Testis (tissue), 3 donors: ENCODE measurements around the gene ECI1. TPM values are rescaled to one million over a fixed set of nuclear protein-coding genes. Genes with fewer than 3 reads are reported as not detected.

Source experiments
- DNase-seq: peaks from one replicate; pipeline ENCODE4 v3.0.0-alpha.2; 2019
- H3K27ac ChIP-seq, 2 donors: fragments of 200-600 bp; sonication (generic); one replicate each; pipeline ENCODE4 v1.5.1; 2019
- H3K27me3 ChIP-seq: fragments of 200-600 bp; sonication (generic); one replicate; pipeline ENCODE4 v1.5.1; 2019
- H3K36me3 ChIP-seq: fragments of 200-600 bp; sonication (generic); one replicate; pipeline ENCODE4 v1.5.1; 2017; ENCODE audit warnings: low read depth; ENCODE audit errors: missing control alignments
- H3K4me1 ChIP-seq: fragments of 200-600 bp; sonication (generic); one replicate; pipeline ENCODE4 v1.5.1; 2019
- H3K4me3 ChIP-seq, 2 donors: fragments of 200-600 bp; sonication (generic); one replicate each; pipeline ENCODE4 v1.5.1; 2017 to 2019
- H3K9me3 ChIP-seq: fragments of 200-600 bp; sonication (generic); one replicate; pipeline ENCODE4 v1.5.1; 2017
- POLR2A ChIP-seq: fragments of 450-650 bp; IDR thresholded peaks from one replicate; pipeline ENCODE4 v1.6.1; 2017; ENCODE audit warnings: antibody characterized with exemption, mild to moderate bottlenecking, moderate library complexity
- WGBS, 2 donors: methylation state at CpG; one replicate each; pipeline ENCODE4 v1.1.5; 2018; 5-methylcytosine and 5-hydroxymethylcytosine counted together
- intact Hi-C: fragments of 100-400 bp; cut with DNase I; formaldehyde crosslinking; loops from one replicate; pipeline ENCODE4 v1.15.1; 2023; ENCODE audit warnings: low total_unique reads
- polyA plus RNA-seq: library from polyadenylated mRNA; stranded (reverse); fragments of 350-450 nt; fragmentation: Illumina TruSeq; extraction: RNeasy Lipid Tissue Mini Kit (QIAGEN cat#74804); gene quantifications from one replicate; pipeline ENCODE4 v1.2.3, GENCODE V29; 2014; ENCODE audit warnings: low read depth, low replicate concordance; ENCODE audit not compliant: insufficient read depth
- total RNA-seq, 2 donors: library from RNA; depleted of rRNA; stranded (reverse); fragments of >200 nt; gene quantifications; one replicate each; pipeline ENCODE4 v1.2.3, GENCODE V29; 2016
- TF ChIP-seq, protein P1 (sequence below), 3 experiments: fragments of 450-650 bp in 2 of 3; fragments of 200-600 bp in 1 of 3; sonication (generic) in 1 of 3; IDR thresholded peaks; one replicate each; pipeline ENCODE4 v1.5.1; 2016 to 2019; ENCODE audit warnings: antibody characterized with exemption in 3 of 3, mild to moderate bottlenecking in 2 of 3, moderate library complexity in 1 of 3

Gene ECI1
- total and polyA plus RNA-seq, 3 donors from 2014 or later = 25.5 to 39.0 (median 36.1) TPM

DNA sequence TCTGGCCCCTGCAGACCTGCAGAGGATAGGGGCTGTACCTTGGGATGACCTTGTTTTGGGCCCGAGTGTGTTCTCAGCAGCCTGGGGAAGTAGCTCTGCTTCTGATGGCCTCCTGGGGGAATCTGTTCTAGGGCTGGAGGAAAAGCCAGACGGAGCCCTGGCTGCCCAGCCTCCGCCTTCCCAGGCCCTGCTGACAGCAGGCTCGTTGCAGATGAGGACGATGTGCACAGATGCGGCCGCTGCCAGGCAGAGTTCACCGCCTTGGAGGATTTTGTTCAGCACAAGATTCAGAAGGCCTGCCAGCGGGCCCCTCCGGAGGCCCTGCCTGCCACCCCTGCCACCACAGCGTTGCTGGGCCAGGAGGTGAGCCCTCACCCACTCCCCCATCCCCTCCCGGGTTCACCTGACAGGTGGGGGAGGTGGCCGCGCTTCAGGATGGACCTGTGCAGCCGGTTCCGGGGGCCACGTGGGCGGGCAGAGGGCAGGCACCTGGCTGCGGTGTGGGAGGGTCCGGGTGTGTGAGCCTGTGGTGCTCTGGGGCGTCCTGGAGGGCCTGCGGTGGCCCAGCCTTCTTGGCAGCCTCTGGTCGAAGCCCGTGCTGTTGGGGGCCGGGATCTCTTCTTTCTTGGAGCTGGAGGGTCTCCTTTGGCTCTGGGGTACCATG, 23.1 kb downstream of the ECI1 start:
- no peaks in the 10 kb centered on the region for H3K36me3 ChIP-seq
- peaks cover 19% of the 10 kb centered on the region for H3K4me1 ChIP-seq
- no peak for DNase-seq

DNA sequence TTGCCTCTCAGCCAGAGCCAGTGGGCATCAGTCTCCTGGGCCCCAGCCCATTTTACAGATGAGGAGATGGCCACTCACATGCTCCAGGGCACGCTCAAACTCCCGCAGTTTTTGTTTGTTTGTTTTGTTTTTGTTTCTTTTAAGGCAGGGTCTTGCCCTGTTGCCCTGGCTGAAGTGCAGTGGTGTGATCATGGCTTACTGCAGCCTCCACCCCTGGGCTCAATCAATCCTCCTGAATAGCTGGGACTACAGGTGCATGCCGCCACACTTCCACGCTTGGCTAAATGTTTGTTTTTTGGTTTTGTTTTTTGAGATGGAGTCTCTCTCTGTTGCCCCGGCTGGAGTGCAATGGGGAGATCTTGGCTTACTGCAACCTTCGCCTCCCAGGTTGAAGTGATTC, 24.5 kb downstream of the ECI1 start:
- Histone ChIP-seq H3K9me3 (no peaks in the 10 kb centered on the region), H3K36me3 (no peaks in the 10 kb centered on the region), H3K27ac (no peak overlapping the region), H3K27me3 (no peaks in the 10 kb centered on the region), H3K4me3 (no peak overlapping the region), H3K4me1 (peaks cover 19% of the 10 kb centered on the region)
- no peak for DNase-seq
- 93 to 95% methylated on average over 6 of the region's 6 CpGs for WGBS, 2 donors
- TF ChIP-seq POLR2A = no peak
- TF ChIP-seq, protein P1, sequence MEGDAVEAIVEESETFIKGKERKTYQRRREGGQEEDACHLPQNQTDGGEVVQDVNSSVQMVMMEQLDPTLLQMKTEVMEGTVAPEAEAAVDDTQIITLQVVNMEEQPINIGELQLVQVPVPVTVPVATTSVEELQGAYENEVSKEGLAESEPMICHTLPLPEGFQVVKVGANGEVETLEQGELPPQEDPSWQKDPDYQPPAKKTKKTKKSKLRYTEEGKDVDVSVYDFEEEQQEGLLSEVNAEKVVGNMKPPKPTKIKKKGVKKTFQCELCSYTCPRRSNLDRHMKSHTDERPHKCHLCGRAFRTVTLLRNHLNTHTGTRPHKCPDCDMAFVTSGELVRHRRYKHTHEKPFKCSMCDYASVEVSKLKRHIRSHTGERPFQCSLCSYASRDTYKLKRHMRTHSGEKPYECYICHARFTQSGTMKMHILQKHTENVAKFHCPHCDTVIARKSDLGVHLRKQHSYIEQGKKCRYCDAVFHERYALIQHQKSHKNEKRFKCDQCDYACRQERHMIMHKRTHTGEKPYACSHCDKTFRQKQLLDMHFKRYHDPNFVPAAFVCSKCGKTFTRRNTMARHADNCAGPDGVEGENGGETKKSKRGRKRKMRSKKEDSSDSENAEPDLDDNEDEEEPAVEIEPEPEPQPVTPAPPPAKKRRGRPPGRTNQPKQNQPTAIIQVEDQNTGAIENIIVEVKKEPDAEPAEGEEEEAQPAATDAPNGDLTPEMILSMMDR (IDR thresholded peaks at IDR 0.05) = no peak
- intact Hi-C loops = no loop called here

More for the DNA sequence above, 23.1 kb downstream of the ECI1 start:
- no peaks in the 10 kb centered on the region for H3K9me3 ChIP-seq
- H3K4me3 ChIP-seq = no peak overlapping the region
- no peak overlapping the region for H3K27ac ChIP-seq
- TF ChIP-seq, protein P1 (IDR thresholded peaks at IDR 0.05) = no peak
- no peak for TF ChIP-seq POLR2A
- WGBS, 2 donors = 85% methylated on average over 25 of the region's 25 CpGs; no CpG with 5 or more reads in 1 of the 2 donors
- H3K27me3 ChIP-seq = no peaks in the 10 kb centered on the region
- intact Hi-C loops = no loop called here

DNA sequence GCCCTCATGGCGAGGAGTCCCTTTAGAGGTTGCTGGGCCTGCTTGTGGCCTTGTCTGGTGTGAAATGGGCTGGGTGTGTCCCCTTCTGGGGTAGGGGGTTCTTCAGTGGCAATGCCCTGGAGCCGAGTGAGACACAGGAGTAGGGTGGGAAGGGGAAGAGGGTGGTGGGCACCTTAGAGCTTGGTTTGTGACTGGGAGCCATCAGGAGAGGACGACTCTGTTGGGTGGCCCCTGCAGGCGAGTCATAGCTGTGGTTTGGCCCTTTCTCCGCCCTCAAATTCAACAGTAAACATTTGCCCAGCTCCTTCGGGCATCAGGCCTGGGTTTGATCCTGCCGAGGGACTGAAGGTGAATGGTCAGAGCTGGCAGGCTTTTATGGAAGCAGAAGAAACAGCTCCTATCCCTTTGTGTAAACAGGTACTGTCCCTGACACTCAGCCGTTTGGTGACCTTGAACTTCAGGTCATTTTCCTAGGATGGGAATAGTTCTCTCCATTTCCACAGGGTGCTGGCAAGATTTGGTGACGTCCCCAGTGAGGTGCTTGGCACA, 25.1 kb downstream of the ECI1 start:
- no peaks in the 10 kb centered on the region for H3K27me3 ChIP-seq
- no peak for DNase-seq
- H3K27ac ChIP-seq = no peak overlapping the region
- intact Hi-C loops = no loop called here
- H3K36me3 ChIP-seq = no peaks in the 10 kb centered on the region
- H3K4me1 ChIP-seq = peaks cover 19% of the 10 kb centered on the region
- no peak overlapping the region for H3K4me3 ChIP-seq
- 61 to 69% methylated on average over 9 of the region's 9 CpGs for WGBS, 2 donors
- H3K9me3 ChIP-seq = no peaks in the 10 kb centered on the region
- TF ChIP-seq POLR2A = no peak
- TF ChIP-seq, protein P1 (IDR thresholded peaks at IDR 0.05) = no peak

DNA sequence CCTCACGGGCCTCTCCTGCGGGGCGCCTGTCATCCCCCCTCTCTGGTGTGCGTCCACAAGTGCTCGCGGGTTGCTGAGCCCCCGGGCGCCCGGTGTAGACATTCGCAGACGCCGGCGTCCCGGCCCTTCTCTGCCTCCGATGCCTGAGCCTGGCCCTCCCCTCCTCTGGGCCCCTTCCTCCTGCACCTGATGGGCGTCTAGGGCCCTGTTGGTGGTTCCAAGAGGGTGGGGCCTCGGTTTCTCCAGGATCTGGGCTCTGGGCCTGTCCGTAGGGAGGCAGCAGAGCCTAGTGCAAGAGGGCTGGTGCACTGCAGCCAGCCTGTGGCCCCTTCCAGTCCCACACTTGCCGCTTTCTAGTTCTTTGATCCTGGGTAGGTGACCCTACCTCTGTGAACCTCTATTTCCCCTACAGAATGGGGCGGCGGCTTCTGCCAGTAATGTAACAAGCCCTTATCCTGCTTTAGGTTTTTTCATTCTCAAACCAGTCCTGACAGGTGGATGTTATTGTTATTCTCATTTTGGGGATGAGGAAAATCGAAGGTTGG, 27.4 kb downstream of the ECI1 start:
- peak; percentile 59 for DNase-seq
- WGBS, 2 donors = 5 to 19% methylated on average over 4 to 22 of the region's 22 CpGs
- Histone ChIP-seq H3K27me3 (no peaks in the 10 kb centered on the region), H3K4me3 (peak overlapping the region; percentile 87 to 90), H3K36me3 (no peaks in the 10 kb centered on the region), H3K9me3 (no peaks in the 10 kb centered on the region), H3K27ac (peak overlapping the region; percentile 75 to 84), H3K4me1 (peaks cover 19% of the 10 kb centered on the region)
- intact Hi-C loops = no loop called here
- TF ChIP-seq POLR2A = no peak
- TF ChIP-seq, protein P1 (IDR thresholded peaks at IDR 0.05) = no peak
